ENCODE results near the gene MACROD2.
"Not testable (repeated sequence)": the region's sequence is repeated elsewhere in the genome, so short reads cannot be mapped to it uniquely, and the experiment has no call there.

The MACROD2 gene

GRCh38 chr20:15336536-15336935 is 1341.2 kb downstream of the MACROD2 start:
- DNase-seq, result no peak

DNA sequence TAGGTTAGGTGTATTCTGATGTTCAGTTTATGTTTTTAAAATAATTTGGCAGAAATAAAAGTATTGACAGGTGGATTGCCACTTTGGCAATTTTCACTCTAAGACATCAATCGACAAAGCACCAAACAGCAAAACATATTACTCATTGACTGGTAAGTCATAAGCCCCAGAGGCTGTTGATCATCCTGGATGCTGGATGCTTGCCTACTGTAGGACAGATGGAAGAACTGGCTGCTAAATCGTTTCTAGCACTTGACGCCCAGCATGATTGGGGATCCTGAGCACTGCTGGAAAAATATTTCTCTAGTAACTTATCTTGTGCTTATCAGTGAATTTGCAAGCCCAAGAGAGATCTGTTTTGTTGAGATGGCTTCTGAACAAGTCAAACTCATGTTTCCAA is 1343.9 kb downstream of the MACROD2 start:
- no peak for DNase-seq

- no peak for DNase-seq
Measured at GRCh38 chr20:15342991-15343523, 1347.7 kb downstream of the MACROD2 start.

DNA sequence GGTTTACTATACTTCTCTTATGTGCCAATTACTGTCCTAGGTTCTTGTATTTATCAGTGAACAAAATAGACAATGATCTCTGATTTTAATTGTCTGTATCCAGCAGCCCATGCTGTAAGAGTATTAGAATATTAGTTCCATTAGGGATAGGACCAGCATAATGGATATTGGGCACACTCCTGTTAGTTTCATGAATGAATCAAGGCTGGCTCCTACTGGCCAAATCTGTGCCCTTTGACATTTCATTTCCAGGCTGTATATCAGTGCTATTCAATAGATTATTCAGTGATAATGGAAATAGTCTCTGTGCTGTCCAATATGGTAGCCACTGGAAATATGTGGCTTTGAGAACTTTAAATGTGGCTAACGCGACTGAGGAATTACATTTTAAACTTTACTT is 1350.0 kb downstream of the MACROD2 start:
- DNase-seq, result no peak

- no peak for DNase-seq
Measured at GRCh38 chr20:15346657-15347280, 1351.5 kb downstream of the MACROD2 start.

DNA sequence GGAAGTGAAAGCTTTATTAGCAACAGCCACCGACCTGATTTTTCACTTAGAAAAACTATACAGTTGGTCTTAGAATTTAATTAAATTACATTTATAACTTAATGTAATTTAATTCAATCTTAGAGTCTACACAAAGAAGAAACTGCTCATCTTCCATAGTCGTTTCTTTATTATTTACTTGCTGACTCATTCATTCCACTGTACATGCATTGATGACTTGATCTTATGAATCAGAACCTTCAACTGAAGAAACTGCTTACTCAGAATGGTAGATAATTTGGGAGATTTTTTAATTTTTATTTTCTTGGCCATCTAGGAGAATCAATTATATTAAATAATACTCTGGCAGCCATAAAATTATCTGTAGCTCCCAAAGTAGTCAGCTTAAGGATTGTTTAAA is 1363.7 kb downstream of the MACROD2 start:
- DNase-seq, result no peak

- no peak for DNase-seq
Measured at GRCh38 chr20:15362849-15363248, 1367.5 kb downstream of the MACROD2 start.

DNA sequence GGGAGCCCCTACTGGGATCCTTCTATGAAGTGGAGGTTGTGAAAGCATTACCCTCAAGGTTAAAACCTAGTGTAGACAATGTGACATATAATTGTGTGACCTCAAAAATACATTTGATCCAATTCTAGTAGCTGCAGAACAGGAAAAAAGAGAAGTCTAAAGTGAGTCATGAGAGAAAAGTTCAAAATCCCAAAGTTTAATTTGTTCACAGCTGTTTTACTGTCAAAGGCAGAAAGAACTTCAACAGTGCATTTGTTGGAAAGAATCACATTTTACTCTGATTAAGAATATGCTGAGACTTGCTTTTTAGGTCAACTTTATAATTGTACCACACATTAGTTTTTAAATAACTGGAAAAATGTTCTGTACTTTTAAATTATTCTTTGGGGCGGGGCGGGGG is 1369.5 kb downstream of the MACROD2 start:
- DNase-seq, result no peak

DNA sequence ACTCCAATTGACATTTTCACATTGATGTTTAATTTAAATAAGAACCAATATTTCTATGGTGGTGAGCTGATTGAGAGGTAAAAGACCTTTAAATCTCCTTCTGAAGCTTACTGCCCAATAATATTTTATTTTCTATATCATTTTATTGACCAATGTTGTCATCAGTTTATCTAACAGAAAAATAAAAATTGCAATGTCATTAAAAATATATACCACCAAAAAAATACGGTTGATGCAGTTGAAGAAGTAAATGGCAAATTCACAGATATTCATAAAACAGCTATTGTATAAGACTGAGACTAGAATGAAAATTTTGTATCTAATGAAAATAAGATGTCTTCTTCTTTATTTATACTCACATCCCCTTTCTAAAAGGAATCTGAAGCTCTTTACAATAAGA is 1375.1 kb downstream of the MACROD2 start:
- DNase-seq, result no peak

- no peak for DNase-seq
Measured at GRCh38 chr20:15374682-15375081, 1379.4 kb downstream of the MACROD2 start.

DNA sequence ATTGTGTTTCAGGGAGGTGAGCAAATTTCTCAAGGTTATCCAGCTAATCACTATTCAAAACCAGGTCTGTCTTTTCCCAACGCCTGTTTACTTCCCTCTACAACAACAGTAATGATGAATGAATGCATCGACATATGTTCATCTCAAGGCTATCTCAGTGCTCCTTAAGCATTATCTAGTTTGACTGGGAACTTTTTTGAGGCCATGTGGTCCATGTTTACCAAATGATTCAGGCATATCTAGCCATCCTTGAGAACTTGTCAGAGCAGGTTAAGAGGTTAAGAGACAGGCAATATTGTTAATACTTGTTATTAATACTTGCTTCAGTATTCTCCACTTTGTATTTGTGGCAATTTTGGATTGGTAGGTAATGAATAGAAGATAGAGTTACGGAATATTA is 1380.5 kb downstream of the MACROD2 start:
- no peak for DNase-seq

- DNase-seq, result not testable (repeated sequence)
Measured at GRCh38 chr20:15377603-15378002, 1382.3 kb downstream of the MACROD2 start.

- DNase-seq, result no peak
Measured at GRCh38 chr20:15378151-15378550, 1382.8 kb downstream of the MACROD2 start.

DNA sequence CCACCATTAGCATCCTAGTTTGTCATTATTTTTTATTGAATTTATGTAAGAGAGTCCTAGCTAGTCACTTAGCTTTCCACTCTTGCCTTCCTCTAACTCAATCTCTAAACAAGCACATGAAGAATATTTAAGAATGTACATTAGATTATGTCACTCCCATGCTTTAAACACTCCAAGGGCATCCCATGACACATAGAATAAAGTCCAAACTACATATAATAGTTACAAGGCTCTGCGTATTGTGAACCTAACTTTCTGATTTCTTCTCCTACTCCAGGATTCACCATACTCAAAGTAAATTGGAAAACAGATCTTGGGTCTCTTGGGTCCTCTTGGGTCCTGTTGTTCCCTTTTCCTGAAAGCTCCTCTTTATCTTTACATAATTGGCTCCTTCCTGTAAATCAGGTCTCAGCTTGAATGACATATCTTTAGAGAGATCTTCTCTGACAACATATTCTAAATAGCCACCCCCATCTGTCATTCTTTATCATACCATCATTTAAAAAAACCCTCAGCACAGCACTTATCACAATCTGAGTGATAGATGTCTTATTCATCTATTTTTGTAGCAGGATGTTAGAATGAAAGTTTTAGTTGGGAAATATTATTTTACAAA is 1384.5 kb downstream of the MACROD2 start:
- no peak for DNase-seq

DNA sequence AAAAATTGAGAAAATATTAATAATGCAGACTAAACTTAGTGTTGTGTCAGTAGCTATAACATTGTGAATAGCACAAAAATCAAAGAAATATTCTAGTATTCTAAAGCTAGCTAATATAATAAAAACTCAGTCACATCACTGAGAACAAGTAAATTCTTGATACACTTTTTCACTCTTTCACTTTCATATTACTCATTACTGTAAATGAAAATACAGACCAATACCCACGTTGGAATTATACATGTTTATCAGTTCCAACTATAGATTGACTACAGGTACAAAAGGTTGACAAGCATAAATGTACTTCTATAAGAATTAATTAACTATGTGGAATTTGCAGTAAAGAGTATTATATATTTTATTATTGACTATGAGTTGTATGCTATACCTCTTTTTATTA is 1385.5 kb downstream of the MACROD2 start:
- DNase-seq, result no peak

GRCh38 chr20:15387228-15387627 is 1391.9 kb downstream of the MACROD2 start:
- no peak for DNase-seq

- DNase-seq, result no peak
Measured at GRCh38 chr20:15395457-15395856, 1400.1 kb downstream of the MACROD2 start.

DNA sequence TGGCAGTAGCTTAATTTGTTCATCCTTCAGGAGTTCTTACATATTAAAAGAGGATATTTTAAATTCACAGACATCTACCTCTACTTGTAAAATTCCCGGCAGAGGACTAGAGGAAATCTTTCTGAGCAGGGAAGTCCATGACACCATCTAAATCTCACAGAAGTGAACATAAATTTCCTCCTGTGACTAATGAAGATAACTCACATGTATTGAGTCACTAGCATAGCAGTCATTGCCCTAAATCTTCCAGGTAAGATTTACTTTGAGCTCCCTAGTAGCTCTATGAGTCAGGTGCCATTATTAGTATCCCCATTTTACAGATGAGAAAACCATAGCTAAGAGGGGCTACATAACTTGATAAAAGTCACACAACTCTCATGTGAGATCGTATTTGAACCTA is 1400.7 kb downstream of the MACROD2 start:
- DNase-seq, result no peak

DNA sequence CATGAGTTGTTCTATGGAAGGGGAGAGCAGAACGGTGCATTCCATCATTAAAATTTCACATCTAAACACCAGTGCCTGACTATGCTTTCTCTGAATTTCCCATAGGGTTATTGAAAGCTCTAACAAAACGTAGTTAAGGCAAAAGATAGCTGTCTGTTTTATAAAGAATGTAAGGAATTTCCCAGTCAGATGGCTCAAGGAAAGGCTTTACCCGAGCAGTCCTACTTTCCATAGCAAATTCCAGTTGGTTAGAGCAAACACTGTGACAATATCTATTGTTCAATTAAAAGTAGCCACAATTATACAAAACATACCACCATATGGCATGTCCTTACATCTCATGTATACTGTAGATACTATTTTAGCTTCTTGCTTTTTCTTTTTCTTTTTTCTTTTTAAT is 1401.6 kb downstream of the MACROD2 start:
- no peak for DNase-seq

GRCh38 chr20:15399781-15400180 is 1404.5 kb downstream of the MACROD2 start:
- no peak for DNase-seq

GRCh38 chr20:15406072-15406471 is 1410.8 kb downstream of the MACROD2 start:
- no peak for DNase-seq

DNA sequence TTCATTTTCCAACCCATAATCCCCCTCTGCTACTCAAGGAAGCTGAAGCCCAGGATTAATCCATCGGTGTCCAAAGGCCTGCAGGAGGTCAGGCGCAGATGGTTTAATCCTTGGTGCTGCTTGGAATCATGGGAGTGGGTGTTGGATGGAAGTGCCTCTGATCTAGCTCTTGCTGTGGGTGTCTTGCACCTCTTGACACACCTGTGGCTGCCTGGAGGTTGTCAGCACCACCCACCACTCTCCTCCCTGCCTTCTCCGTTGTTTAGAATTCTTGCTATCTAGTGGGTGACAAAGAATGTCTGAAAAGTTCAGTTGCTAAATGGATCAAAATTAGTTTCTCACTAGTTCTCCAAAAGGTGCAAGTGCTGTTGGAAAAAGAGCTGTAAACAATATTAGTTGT is 1416.5 kb downstream of the MACROD2 start:
- no peak for DNase-seq

GRCh38 chr20:15415908-15416307 is 1420.6 kb downstream of the MACROD2 start:
- no peak for DNase-seq

DNA sequence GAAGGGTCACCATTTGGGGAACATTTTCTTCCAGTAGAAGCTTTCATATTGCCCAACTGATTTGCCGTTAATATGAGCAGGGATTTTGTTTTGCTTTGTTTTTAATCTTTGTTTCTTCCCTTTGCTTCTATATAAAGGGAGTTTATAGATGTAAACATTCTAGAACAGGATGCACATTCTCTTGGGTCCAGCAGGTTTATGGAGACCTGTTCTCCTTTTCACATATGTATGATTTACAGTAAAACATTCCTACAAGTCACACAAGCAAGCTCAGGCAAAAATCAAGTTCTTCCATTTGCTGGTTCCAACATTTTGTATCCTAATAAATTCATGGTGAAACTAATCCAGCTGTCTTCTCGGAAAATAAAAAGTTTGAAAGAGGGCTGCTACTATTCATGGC is 1424.5 kb downstream of the MACROD2 start:
- DNase-seq, result no peak

- DNase-seq, result no peak
Measured at GRCh38 chr20:15422966-15423365, 1427.7 kb downstream of the MACROD2 start.
